GM18873 (cell line): ENCODE measurements around the gene EHD4.

ENCODE experiments used
- ATAC-seq: cut with Tn5 transposase; IDR thresholded peaks from one replicate; pipeline ENCODE4 v1.9.1; 2021; ENCODE audit warnings: mild to moderate bottlenecking, moderate library complexity, moderate number of reproducible peaks; ENCODE audit not compliant: unreplicated experiment, low FRiP score

Gene EHD4

DNA sequence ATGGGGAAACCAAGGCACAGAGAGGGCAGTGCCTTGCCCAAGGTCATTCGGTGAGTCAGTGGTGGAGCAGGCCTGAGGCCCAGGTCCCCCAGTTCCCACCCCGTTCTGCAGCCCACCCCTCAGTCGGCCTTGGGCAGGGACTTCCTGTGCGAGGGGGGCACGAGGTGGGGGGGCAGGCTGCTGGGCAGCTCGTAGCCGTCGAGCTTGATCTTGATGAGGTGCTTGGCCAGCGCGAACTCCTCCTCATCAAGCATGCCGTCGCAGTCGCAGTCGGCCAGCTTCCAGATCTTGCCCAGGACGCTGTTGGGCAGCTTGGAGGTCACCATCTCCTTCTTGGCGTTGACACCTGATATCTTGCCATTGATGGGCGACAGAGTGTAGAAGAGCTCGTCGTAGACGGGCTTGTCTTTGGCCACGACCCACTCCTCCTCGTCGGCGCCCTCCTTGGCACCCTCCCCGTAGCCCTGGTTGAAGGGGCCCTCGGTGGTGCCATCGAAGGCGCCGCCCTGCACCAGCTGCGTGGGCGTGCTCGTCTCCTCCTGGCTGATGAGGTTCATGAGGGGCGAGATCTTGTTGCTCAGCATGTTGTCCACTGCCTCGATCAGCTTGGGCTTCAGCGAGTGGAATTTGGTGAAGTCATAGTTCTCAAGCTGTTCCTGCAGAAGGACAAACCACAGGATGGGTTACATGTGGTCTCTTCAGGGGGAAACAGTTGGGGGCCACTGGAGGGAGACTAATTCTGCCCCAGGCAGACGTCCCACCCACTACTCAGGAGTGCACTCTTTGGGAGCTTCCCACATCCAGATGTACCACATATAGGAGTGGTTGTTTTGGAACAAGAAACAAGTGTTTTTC is 71.6 kb downstream of the EHD4 start:
- ATAC-seq, result no peak

DNA sequence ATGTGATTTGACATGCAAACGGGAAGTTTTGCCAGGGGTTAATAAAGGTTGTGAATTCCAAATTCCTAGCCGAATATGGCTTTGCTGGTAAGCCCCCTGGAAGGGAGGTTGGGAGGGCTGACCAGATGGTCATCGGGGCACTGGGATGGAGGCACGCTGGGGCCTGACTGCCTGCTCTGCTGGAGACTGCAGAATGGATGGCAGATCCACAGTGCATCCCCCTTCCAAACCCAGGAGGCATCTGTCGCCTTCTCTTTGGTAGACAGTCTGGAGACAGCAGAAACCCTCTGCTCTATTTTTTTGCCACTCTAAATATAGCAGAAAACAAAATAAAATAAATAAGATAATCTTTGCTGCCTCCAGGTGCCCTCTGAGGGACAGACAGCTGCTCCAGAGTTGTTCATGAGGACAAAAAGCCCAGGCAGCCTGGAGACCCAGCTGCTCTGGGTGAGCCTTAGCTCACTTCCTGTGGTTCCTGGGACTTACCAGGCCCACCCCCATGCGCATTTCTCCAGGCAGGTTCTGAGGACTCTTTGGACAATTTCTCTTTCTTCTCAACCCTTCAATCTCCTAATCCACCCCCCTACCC is 72.4 kb downstream of the EHD4 start:
- no peak for ATAC-seq

DNA sequence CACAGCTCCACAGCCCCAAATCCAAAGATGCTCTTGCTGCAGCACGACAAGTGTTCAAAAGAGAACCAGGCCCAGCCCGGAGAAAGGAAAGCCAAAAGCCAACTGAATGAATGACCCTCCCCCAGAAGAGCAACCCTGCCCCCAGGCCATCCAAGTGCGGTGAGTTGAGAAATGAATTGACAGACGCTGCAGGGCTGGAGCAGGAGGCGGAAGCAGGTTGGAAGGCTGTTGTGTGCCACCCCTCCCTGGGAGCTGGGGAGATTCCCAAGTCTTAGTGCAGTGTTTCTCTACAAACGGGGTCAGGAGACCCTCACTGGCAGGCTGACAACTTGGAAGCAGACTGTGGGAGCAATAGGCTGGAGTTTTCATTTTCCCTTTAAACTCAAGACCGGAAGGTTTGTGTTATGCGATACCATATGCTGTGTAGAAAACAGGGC is 75.0 kb downstream of the EHD4 start:
- no peak for ATAC-seq

DNA sequence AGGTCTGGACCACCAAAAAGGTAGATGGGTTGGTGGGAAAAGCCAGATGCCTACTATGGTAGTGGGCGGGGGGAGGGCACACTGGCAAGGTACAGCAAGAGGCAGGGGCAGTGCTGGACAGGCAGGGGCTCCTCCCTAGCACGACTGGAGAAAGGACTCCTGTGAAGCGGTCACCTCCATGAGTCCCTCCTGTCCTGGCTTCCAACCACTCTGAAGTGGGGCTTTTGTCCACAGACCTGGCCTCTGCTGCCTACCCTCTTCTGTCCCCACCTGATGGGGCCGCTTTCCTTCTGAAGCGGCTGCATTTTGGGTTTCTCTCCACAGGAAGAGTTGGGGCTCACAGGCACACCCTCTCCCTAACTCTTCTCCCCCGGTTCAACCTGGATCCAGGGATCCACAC is 75.8 kb downstream of the EHD4 start:
- no peak for ATAC-seq

DNA sequence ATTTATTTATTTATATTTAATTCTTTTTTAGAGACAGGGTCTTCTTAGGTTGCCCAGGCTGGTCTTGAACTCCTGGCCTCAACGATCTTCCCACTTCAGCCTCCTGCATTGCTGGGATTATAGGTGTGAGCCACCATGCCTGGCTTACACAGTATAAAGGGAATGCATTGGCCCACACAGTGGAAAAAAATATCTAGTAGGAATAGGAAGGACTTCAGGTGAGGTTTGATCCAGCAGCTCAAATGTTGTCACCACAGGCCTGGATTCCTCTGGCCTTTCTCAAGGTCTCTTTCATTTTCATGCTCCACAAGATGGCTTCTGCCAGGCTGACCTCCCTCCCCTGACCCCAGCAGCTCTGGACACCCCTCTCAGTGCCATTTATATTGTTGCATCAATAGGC is 76.4 kb downstream of the EHD4 start:
- no peak for ATAC-seq

DNA sequence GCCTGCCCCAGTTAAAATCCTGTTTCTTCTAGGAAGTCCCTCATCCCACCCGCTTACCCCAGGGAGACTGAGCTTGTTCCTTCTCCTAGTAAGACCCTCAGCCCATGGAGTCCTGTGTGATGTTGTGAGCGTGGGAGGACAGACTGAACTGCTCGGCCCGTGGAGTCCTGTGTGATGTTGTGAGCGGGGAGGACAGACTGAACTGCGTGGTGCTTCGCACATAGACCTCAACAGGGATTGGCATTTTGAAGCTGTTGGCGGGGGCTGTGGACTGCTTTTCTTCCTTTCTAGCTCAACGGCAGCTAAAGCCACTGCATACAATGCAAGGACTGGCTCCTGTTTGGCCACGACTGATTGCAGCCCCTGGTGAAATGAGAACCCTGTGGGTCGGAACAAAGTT is 76.9 kb downstream of the EHD4 start:
- no peak for ATAC-seq

DNA sequence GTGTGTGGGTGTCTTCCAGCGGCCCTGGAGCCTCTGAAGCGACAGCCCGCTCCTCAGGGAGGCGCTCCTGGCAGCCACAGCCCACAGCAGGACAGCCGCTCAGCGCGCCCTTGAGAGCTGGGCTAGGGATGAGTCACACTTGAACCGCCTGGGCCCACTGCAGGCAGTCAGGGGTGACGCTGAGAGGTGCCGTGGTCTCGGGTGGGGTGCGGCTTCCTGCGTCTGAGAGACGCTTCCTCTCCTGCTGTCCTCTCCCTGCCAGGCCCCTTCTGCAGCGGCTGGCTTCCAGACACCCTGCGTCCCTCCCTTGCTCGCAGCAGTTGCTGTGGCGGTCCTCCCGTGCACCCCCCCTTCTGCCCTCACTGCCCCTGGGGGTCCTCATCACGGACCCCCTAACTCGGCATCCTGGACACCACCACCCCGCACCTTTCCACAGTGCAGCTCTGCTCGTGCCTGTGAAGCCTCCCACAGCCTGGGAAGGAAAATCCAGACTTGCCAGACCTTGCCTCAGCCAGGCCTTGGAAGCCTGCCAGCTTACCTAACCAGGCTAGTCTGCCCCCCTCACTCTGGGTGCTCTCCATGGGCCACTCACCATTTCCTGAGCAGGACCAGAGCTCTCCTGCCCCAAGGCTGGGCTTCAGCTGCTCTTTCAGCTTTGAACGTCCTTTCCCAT is 77.4 kb downstream of the EHD4 start:
- peak; percentile 82 for ATAC-seq

DNA sequence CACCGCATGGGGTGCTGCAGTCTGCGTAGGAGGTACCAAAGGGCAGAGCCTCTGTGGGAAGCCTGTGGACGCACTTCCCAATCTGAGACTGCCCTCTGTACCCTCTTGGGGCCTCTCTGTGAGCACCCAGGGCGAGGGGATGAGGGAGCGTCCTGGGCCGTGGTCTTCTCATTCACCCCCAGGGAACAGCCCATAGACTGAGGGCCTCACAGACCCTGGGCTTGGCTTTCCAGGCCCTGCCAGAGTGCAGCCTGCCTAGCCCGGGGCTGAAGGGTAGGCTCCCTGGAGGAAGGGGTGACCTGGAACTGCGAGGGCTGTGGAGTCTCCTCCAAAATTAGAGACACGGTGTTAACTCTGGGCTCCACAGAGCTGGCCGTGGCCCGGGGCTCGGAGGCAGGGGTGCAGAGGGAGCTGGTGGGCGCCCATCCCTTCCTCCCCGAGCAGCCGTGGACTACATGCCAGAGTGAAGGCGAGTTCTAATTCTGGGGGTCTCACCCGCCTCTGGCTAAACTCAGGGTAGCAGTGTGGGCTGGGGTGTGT is 78.0 kb downstream of the EHD4 start:
- ATAC-seq, result no peak

DNA sequence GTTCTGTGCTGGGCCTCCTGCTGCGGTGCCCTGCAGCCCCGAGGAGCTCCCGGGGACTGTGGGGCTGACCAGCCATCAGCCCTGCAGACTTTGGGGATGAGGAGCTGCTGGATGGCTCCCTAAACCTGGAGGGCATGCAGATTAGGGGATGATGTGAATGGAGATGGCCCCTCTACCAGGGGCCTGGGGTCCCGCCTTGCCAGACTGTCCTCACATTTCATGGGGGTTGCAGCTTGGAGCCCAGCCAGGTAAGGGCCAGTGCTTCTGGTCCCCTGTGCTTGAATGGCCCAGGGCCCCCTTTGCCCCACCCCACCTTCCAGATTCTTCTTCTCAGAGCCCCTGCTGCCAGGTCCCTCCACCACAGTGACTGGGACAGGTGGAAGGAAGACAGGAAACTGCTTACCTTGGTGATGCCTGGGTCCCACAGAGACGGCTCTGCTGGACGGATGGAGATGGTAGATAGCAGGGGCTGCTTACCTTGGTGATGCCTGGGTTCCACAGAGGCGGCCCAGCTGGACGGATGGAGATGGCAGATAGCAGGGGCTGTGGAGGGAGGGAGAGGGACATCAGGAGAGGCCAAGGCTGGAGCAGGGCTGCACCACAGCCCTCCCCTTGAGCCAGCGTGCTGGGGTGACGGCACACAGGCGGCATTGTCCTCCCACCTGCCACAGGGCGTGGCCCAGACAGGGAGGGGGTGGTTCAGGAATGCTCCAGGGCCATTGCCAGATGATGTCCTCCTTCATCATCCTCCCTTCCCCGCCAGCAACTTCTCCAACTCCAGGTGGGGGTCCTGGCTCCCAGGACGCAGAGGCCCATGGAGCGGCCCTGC is 78.7 kb downstream of the EHD4 start, which contains the start of gene SPTBN5:
Gene SPTBN5, minus strand, starts transcription at position 632 of the 829 bp plus-strand sequence. Its CDS starts 556 bp downstream, at position 76.
- ATAC-seq, result no peak

DNA sequence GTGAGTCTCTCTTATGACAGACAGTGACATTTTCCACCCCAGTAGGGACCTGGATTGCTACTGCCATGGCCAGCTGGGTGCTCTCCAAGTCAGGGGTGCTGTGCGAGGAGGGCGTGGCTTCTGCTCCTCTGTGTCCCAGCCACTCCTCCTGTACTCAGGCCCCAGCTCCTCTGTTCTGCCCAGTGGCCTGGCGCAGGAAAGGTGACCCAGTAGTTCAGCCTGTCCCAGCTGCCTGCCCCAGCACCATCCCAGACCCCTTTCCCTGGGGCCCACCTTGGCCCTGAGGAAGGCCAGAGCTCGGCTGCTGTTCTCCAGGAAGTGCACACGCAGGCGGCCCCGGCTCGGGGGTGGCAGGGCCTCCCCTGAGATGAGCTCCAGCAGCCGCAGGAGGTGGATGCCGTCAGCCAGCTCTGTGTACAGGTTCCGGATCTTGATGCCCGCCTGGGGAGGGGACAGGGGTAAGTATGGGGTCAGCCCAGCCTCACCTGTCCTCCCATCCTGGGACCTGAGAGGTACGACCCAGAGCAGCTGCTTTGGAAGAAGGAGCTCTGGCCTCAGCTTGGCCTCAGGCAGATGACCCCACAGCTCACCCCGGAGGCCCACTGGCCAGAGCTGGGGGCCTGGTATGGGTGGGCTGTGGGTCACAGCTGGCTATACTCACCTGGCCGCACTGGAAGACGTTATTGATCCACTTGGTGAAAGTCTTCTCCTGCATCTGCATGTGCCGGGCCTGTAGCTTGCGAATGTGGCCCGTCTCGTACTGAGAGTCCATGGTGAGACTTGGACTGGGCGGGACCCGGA is 79.5 kb downstream of the EHD4 start:
- no peak for ATAC-seq

DNA sequence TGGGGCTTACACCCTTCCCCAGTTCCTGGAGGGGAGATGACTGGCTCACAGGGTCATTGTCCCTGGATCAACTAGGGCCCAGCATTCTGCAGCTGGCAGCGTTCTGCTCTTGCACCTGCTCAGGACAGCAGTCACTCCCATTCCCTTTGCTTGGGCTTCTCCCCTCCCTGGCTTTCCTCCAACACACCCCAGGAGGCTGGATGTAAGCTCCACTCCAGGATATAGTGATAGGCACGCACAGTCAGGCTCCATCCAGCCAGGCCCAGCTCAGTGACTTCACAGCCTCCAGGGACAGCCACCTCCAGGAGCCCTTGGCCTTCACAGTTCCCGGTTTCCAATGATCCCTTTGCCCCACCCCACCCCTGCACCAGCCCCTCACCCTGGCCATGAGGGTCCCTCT is 80.4 kb downstream of the EHD4 start:
- ATAC-seq, result no peak

DNA sequence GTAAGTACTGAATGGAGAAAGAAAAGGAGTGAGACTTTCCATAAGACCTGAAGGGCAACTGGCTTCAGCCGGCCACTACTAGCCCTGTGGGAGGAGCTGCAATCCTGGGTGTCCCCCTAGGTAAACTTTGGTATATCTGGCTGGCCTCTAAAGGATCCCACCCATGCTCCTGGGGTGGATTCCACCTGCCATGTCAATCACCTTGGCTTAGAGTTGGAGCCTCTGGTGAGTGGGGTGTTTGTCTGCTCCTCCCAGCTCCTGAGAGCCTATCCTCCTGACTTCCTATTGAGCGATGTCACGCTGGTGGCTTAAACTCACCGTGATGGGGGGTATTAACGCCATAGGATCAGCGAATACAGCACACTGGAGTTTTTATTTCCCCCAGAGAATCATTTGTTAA is 81.1 kb downstream of the EHD4 start:
- ATAC-seq, result no peak

DNA sequence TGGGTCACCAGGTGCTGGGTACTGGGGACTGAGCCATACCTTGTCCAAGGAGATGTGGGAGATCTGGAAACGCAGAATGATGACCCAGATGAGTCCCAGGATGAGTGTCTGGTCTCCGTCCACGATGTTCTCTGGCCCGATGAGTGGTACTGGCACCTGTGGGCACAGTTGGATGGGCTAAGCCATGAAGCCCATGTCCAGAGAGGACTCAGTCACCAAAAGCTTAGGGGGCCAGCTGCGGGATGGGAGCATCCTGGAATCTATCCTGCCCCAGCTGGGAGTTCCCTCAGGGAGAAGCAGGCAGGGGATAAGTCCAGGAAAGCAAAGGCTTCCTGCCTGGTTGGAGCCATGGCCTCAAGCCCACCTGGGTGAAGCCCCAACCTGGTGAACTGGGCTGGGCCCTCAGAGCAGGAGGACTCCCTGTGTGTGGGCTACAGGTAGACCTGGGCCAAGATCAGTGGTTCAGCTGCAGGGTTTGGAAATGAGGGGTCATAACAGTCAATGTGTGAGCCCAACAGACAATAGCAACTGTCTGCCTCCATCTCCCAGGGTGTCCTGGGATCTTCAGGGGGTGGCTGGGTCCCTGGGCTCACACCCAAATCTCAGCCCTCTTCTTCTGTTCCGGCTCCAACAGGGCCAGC is 82.2 kb downstream of the EHD4 start:
- ATAC-seq, result no peak

DNA sequence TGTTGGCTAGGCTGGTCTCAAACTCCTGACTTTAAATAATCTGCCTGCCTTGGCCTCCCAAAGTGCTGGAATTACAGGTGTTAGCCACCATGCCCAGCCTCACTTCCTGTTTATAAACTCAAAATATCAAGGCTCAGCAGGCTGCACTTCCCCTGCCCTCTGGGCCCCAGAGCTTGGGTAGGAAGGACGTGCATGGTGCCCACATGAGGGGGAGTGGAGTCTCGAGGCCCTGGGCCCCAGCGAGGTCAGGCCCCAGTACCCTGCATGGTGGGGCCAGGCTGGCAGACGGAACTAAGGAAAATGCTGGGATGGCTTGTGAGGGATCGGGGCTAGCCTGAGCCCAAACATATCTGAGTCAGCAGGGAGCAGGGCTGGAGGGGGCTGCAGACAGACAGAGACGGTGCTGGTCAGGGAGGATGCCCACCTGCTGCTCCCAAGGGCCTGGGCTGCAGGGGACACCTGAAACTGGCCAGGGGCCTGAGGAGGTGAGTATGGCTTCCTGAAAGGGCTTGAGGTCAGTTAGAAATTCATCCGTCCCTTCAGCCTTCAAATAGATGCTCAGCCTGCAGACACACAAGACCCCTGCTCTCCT is 83.6 kb downstream of the EHD4 start:
- no peak for ATAC-seq

DNA sequence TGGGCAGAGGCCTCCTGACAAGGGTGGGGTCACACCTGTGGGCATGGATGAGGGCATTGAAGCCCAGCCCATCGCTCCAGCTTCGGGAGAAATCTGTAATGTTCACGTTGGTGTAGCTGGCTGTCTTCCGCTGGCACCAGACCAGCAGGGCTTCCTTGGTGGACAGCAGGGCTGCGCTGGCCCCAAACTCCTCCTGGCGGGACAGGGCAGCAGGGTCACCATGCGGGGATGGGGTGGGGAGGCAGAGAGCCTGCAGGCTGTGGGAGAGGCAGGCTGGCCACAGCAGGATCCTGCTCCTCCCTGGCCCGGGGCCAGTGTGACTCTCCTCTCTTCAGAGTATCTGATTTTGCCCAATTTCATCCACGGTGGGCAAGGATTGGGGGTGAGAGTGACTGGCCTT is 84.5 kb downstream of the EHD4 start:
- ATAC-seq, result no peak

DNA sequence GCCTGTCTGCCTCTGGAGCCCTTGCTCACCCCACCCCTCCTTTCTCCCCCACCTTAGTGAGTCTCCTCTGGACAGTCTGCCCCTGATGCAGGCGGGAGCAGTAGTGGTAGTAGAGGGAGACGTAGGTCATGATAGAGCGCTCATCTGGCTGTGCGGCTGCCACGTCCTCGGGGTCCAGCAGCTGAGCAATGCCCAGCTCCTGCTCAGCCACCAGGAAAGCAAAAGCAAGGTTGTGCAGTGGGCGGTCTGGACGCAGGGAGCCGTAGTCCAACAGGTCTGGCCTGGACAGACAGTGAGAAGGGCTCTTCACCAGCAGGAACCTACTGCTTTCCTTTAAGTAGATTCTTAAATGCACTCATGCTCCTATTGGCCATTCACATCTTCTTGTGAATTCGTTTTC is 85.2 kb downstream of the EHD4 start:
- no peak for ATAC-seq

DNA sequence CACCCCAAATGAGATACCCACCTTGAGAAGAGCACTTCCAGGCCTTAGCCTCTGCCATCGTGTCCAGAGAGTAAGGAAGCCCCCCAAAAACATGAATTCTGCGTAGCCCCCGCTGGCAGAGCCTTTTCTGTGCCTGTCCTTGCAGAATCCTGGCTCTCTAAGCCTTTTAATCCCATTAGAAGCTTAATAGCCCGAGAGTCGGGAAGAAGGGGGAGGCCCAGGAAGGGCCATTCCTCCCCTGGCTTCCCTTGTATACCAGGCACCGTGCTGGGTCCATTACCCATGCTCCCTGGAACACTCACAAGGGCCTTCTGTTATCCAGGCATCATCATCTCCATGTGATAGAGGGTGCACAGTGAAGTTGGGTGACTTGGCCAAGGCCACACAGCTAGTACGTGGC is 85.6 kb downstream of the EHD4 start:
- no peak for ATAC-seq

DNA sequence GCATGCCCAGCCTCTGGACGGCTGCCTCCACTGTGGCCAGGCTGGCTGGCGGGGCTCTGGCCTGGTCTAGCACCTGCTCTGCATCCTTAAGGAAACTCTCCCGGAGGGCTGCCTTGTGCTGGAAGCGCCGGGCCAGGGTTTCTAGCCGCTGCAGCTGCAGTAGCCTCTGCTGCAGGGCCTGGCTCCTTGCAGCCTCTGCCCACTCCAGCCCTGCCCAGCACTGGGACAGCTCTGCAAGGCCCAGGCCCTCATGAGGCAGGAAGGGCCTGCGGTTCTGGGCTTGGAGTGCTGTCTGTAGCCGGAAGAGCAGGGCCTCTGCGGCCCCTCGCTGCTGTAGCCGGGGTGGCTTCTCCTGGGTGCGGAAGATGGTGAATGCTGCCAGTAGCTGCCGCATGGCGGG is 86.5 kb downstream of the EHD4 start:
- no peak for ATAC-seq

DNA sequence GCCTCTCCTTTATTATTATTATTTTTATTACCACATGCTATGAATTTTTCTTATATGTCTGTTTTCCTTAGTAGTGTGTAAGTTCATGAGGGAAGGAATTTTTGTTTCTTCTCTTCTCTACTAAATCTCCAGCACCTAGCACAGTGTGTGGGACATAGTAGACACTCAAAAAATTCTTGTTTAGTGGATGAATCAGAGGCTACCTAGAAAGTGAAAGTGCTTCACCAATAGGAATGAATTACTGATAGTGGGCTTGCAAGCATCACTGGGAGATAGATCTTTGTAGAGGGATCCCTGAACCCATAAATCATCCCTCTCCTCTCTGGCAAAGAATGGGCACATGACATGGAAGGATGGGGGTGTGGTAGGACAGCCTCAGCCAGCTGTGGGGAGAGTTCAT is 87.0 kb downstream of the EHD4 start:
- ATAC-seq, result no peak
